Body of pancreas (tissue), 4 donors: ENCODE results near the gene VAV2.

Experiments
- POLR2A ChIP-seq, 3 donors: fragments of 450-650 bp; IDR thresholded peaks; one replicate each; pipeline ENCODE4 v1.6.1; 2016; ENCODE audit warnings: antibody characterized with exemption in 3 of 3, mild to moderate bottlenecking in 2 of 3
- TF ChIP-seq, protein P1 (sequence below), 7 experiments: fragments of 450-650 bp in 4 of 7; fragments of 200-600 bp in 3 of 7; sonication (generic) in 3 of 7; IDR thresholded peaks; one replicate each; pipeline ENCODE4 v1.5.1; 2016 to 2019; ENCODE audit warnings: antibody characterized with exemption in 7 of 7

DNA sequence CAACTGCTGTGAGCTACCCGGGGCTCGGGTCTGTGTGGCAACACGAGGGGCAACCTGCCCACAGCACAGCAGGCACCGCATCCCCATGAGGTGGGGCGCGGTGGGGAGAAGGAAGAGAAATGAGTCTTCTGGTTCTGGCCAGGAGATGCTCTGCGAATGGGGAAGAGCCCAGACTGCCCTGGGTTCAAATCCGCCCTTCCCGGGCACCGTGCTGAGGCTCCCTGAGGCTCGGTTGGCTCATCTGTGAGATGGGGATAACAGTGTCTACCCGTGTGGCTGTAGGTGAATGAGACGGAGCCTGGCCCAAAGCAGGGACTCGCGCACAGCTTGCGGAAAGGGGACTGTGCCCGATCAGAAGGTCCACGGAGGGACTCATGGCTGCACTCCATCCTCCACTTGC is 123.9 kb downstream of the VAV2 start:
- TF ChIP-seq, protein P1, sequence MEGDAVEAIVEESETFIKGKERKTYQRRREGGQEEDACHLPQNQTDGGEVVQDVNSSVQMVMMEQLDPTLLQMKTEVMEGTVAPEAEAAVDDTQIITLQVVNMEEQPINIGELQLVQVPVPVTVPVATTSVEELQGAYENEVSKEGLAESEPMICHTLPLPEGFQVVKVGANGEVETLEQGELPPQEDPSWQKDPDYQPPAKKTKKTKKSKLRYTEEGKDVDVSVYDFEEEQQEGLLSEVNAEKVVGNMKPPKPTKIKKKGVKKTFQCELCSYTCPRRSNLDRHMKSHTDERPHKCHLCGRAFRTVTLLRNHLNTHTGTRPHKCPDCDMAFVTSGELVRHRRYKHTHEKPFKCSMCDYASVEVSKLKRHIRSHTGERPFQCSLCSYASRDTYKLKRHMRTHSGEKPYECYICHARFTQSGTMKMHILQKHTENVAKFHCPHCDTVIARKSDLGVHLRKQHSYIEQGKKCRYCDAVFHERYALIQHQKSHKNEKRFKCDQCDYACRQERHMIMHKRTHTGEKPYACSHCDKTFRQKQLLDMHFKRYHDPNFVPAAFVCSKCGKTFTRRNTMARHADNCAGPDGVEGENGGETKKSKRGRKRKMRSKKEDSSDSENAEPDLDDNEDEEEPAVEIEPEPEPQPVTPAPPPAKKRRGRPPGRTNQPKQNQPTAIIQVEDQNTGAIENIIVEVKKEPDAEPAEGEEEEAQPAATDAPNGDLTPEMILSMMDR (IDR thresholded peaks at IDR 0.05): no peak
- TF ChIP-seq POLR2A (IDR thresholded peaks at IDR 0.05): no peak
